DOHH2 (cell line): ENCODE results near the gene SNX9.

Experiments
- H3F3A ChIP-seq: fragments of 200-600 bp; sonication (generic), shearing (Covaris generic); 2 replicates; pipeline ENCODE4 v1.6.0; 2016; ENCODE audit warnings: antibody characterized with exemption, mild to moderate bottlenecking; ENCODE audit not compliant: control insufficient read depth, insufficient read depth
- H3K27ac ChIP-seq: fragments of 200-600 bp; sonication (generic); 2 replicates; pipeline ENCODE4 v1.5.1; 2014; ENCODE audit warnings: low read depth, mild to moderate bottlenecking, low read length, moderate library complexity
- H3K27me3 ChIP-seq: fragments of 200-600 bp; sonication (generic); 2 replicates; pipeline ENCODE4 v1.6.1; 2014; ENCODE audit warnings: mild to moderate bottlenecking, low read length, mixed read lengths; ENCODE audit not compliant: control insufficient read depth
- H3K36me3 ChIP-seq: fragments of 200-600 bp; sonication (generic); 2 replicates; pipeline ENCODE4 v1.6.1; 2014; ENCODE audit warnings: mild to moderate bottlenecking, low read length, moderate library complexity, mixed read lengths; ENCODE audit not compliant: control insufficient read depth
- H3K4me1 ChIP-seq: fragments of 200-600 bp; sonication (generic); 2 replicates; pipeline ENCODE4 v1.6.1; 2014; ENCODE audit warnings: mild to moderate bottlenecking, low read length, mixed read lengths; ENCODE audit not compliant: control insufficient read depth
- H3K4me2 ChIP-seq: fragments of 200-600 bp; sonication (generic); 2 replicates; pipeline ENCODE4 v1.6.0; 2014; ENCODE audit warnings: mild to moderate bottlenecking, low read length, moderate library complexity
- H3K4me3 ChIP-seq: fragments of 200-600 bp; sonication (generic); 2 replicates; pipeline ENCODE4 v1.5.1; 2014; ENCODE audit warnings: mild to moderate bottlenecking, low read length, mixed read lengths
- H3K79me2 ChIP-seq: fragments of 200-600 bp; sonication (generic); 2 replicates; pipeline ENCODE4 v1.6.1; 2014; ENCODE audit warnings: mild to moderate bottlenecking, low read length, mixed read lengths; ENCODE audit not compliant: control insufficient read depth
- H3K9me2 ChIP-seq: fragments of 200-600 bp; sonication (generic); replicated peaks from 2 replicates; pipeline ENCODE4 v1.6.1; 2014; ENCODE audit warnings: mild to moderate bottlenecking, low read length, mixed read lengths; ENCODE audit not compliant: control insufficient read depth
- H3K9me3 ChIP-seq: fragments of 200-600 bp; sonication (generic); 2 replicates; pipeline ENCODE4 v1.6.1; 2014; ENCODE audit warnings: antibody characterized with exemption, low read length, mixed read lengths; ENCODE audit not compliant: control insufficient read depth, insufficient read depth
- H4K20me1 ChIP-seq: fragments of 200-600 bp; sonication (generic); 2 replicates; pipeline ENCODE4 v1.6.0; 2014; ENCODE audit warnings: low read depth, mild to moderate bottlenecking, antibody characterized with exemption, low read length, moderate library complexity; ENCODE audit not compliant: control insufficient read depth, insufficient read depth
- EZH2phosphoT487 ChIP-seq: fragments of 200-600 bp; sonication (generic); IDR thresholded peaks from 2 replicates; pipeline ENCODE4 v1.6.1; 2017; ENCODE audit warnings: borderline replicate concordance, mild to moderate bottlenecking, antibody characterized with exemption, low read length, moderate library complexity, mixed read lengths
- TF ChIP-seq, protein P1 (sequence below): fragments of 200-600 bp; sonication (generic); IDR thresholded peaks from one replicate; pipeline ENCODE4 v1.5.1; 2014; ENCODE audit warnings: antibody characterized with exemption, mild to moderate bottlenecking, low read depth, low read length; ENCODE audit not compliant: poor library complexity, severe bottlenecking

Gene SNX9

DNA sequence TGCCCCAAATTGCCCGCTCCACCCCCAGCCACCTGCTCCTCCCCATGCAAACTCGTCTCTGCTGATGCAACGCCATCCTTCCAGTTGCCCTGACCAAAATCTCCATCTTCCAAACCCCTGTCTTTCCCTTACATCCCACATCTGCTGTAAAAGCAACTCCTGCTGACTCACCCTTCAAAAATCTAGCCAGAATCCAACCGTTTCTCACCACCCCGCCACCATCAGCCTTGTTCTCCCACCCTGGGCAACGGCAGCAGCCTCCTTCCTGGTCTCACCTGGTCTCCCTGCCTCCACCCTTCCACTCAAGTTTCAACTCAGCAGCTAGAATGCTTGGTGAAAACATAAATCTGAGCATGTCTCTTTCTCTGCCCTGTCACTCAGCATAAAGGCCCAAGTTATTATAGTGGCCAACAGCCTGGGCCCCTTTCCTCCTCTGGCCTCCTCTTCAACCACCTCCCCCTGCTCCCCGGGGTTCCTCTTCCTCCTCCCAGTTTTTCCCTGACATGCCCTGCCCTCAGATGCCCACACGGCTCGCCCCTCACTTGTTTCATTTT lies 151.4 kb downstream of the SNX9 start:
- Histone ChIP-seq H3K4me1 (no peaks in the 10 kb centered on the region), H3K9me2 (no peaks in the 10 kb centered on the region), H3K27ac (no peak overlapping the region), H3K27me3 (peaks cover 8% of the 10 kb centered on the region; the same call in 1 of the 2 replicates), H4K20me1 (no peaks in the 10 kb centered on the region), H3K9me3 (no peaks in the 10 kb centered on the region), H3F3A (no peaks in the 10 kb centered on the region), H3K36me3 (no peaks in the 10 kb centered on the region), H3K4me3 (no peak overlapping the region), H3K79me2 (no peaks in the 10 kb centered on the region), H3K4me2 (no peak overlapping the region)
- TF ChIP-seq, protein P1, sequence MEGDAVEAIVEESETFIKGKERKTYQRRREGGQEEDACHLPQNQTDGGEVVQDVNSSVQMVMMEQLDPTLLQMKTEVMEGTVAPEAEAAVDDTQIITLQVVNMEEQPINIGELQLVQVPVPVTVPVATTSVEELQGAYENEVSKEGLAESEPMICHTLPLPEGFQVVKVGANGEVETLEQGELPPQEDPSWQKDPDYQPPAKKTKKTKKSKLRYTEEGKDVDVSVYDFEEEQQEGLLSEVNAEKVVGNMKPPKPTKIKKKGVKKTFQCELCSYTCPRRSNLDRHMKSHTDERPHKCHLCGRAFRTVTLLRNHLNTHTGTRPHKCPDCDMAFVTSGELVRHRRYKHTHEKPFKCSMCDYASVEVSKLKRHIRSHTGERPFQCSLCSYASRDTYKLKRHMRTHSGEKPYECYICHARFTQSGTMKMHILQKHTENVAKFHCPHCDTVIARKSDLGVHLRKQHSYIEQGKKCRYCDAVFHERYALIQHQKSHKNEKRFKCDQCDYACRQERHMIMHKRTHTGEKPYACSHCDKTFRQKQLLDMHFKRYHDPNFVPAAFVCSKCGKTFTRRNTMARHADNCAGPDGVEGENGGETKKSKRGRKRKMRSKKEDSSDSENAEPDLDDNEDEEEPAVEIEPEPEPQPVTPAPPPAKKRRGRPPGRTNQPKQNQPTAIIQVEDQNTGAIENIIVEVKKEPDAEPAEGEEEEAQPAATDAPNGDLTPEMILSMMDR, result no peak
- TF ChIP-seq EZH2phosphoT487, result no peak

DNA sequence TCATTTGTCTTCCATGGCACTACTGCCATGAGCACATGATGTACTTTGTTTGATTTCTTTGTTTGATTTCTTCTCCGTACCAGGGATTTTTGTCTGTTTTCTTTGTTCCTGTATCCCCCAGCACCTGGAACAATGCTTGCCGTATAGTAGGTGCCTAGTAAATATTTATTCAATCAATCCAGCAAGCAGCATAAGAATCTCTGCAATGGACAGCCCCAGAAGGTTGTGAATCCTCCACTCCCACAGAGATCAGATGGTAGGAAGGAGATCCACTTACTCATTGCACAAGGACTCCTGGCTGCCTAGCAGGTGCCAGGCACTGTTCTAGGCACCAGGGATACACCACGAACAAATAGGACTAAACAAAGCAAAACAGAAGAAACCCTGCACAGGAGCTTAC lies 151.9 kb downstream of the SNX9 start:
- no peak overlapping the region for H3K4me3 ChIP-seq

DNA sequence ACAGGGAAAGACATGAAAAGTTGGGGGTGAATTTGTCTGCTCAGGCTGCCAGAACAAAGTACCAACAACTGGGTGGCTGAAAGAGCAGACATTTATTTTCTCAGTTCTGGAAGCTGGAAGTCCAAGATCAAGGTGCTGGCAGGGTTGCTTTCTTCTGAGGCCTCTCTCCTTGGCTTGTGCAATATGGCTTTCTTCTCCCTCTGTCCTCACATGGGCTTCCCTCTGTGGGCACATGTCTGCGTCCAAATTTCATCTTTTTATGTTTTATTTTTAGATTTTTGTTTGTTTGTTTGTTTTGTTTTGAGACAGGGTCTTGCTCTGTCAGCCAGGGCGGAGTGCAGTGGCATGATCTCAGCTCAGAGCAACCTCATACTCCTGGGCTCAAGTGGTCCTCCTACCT lies 152.4 kb downstream of the SNX9 start:
- Histone ChIP-seq H3K9me2 (no peaks in the 10 kb centered on the region), H3K79me2 (no peaks in the 10 kb centered on the region), H3K4me1 (no peaks in the 10 kb centered on the region), H3K4me2 (no peak overlapping the region), H3K27ac (no peak overlapping the region), H3K36me3 (no peaks in the 10 kb centered on the region), H3K9me3 (no peaks in the 10 kb centered on the region), H3K4me3 (no peak overlapping the region), H3K27me3 (peaks cover 17% of the 10 kb centered on the region), H4K20me1 (no peaks in the 10 kb centered on the region), H3F3A (no peaks in the 10 kb centered on the region)
- no peak for TF ChIP-seq EZH2phosphoT487
- TF ChIP-seq, protein P1, result no peak

More for the DNA sequence above, 151.9 kb downstream of the SNX9 start:
- TF ChIP-seq EZH2phosphoT487, result no peak
- TF ChIP-seq, protein P1, result no peak
- no peak overlapping the region for H3K27ac ChIP-seq
- no peak overlapping the region for H3K4me2 ChIP-seq
- no peaks in the 10 kb centered on the region for H4K20me1 ChIP-seq
- H3K9me2 ChIP-seq, result no peaks in the 10 kb centered on the region
- peaks cover 13% of the 10 kb centered on the region for H3K27me3 ChIP-seq
- H3K4me1 ChIP-seq, result no peaks in the 10 kb centered on the region
- H3F3A ChIP-seq, result no peaks in the 10 kb centered on the region
- no peaks in the 10 kb centered on the region for H3K36me3 ChIP-seq
- H3K79me2 ChIP-seq, result no peaks in the 10 kb centered on the region
- H3K9me3 ChIP-seq, result no peaks in the 10 kb centered on the region
